Erythroblast (primary cell): ENCODE results near the gene PPP3R2.
"Not testable (repeated sequence)": the region's sequence is repeated elsewhere in the genome, so short reads cannot be mapped to it uniquely, and the experiment has no call there.

ENCODE experiments used
- DNase-seq, 2 experiments: peaks; one replicate each; lab custom pipeline; 2025; lab: John Stamatoyannopoulos, UW
- GATA1 ChIP-seq: IDR thresholded peaks from 2 replicates; pipeline ENCODE4 v1.6.1; 2011; ENCODE audit warnings: low read depth, mild to moderate bottlenecking, control low read depth, low read length, moderate library complexity
- POLR2A ChIP-seq: IDR thresholded peaks from 2 replicates; pipeline ENCODE4 v1.6.1; 2011; ENCODE audit warnings: mild to moderate bottlenecking, low read length

PPP3R2 gene

DNA sequence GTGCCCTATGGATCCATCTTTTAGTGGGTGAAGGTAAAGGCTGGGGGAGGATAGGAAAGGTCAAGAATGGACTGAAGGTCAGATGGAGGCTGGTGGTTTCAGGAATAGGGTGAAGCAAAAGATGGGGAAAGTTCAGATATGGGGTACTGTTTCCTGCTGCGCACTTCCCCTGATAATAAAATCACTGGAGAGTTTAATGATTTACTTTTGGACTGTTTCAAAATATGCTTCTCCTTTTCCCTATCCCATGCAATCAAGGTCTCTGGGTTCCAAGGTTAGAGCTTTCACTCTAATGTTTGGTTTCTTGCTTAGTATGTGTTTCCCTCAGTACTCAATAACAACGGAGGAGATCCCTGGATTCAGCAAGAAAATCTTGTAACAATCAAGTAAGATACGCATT, 10.8 kb upstream of the PPP3R2 start:
- TF ChIP-seq POLR2A = no peak
- no peak for TF ChIP-seq GATA1
- DNase-seq = no peak

DNA sequence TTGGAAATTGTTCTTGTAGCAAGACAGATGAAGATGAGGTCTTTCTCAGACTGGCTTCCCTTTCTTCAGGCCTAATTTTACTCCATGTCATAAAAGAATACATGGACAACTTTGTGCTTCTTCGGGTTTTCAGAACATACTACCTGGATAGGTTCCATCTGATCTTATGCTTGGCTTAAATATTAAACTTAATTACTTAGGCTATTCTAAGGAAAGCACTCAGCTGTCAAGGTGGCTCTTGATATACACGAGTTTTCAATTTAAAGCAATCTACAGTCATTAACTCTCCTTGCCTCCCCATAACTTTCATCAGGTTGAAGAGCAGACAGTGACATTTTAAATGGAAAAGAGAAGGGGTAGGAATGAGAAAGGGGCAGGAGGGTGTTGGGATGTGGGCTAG, 9.5 kb upstream of the PPP3R2 start:
- no peak for DNase-seq
- TF ChIP-seq POLR2A (no peak), GATA1 (no peak)

DNA sequence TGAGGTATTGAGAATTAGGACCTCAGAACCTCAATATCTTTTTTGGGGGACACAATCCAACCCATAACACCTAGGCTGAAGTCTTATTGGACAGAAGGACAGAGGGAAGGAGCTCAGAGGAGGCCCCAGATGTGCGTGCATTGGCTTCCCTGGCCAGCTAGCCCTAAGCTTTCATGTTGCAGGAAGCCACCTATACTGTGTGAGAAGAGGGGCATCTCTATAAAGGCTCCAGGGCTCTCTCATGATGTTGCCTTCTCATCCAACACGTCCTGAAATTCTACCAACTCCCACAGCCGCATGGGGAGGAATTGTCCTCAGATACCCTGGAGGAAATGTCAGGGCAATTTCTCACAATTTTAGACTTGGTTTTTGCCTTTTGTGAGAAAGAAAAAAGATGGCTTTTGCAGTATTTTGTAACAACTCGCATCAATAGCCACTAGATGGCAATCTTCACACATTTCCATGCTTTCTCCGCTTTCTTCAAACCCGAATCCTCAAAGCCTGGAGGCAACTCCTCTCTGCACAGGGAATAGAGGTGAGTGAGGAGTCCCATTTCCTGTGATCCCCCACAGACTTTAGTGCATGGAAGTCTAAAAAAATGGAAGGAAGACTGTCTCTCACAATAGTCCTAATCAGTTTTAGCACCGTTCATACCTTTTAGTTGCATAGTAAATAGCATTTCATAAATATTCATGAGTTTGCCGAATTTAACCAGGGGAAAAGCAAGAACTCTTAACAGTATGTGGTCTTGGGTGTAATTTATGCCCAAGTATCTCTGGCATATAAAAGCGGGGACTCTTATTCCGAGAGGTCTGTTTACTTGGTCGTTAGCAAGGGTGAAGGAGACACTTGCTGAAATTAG, 7.4 kb upstream of the PPP3R2 start:
- DNase-seq = peak; percentile 56 to 67
- TF ChIP-seq POLR2A (no peak), GATA1 (no peak)

DNA sequence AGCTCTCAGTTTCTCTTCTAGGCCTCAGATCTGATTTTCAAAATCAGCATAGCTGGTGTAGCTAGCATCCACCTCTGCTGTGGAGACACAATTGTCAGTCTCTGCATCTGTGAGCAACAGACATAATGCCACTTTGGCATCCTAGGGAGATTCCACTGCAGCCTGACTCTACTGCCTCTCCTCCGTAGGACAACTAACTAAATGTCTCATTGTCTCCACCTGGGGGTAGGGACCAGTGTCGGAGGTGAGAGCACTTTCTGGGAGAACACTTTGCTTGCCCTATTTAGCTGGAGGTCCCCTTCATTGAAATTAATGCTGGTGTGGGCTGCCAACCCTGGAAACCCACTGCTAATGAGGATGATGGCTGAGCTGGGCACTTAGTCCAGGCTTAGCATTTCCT, 1.4 kb downstream of the PPP3R2 start:
- TF ChIP-seq POLR2A (no peak), GATA1 (no peak)

DNA sequence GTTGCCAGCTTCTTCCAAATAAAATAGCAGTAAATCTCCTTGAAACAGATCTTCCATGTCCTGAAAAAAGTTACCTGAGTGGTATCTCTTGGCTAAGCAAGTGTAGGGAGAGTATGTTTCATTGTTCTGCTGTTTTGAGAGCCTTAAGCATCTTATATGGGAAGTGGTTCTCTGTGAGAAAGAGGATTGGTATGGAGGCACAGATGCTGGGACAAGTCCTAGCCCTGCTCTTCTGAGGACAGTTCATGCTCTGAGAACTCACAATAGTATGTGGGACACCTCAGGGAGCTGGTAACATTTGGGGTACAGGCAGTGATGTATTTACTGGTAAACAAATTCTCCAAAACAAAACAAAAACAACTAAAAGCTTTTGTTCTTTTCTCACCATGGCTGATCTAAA, 2.0 kb downstream of the PPP3R2 start:
- DNase-seq = no peak
- TF ChIP-seq GATA1 = no peak
- no peak for TF ChIP-seq POLR2A

More for the DNA sequence above, 1.4 kb downstream of the PPP3R2 start:
- no peak for DNase-seq

DNA sequence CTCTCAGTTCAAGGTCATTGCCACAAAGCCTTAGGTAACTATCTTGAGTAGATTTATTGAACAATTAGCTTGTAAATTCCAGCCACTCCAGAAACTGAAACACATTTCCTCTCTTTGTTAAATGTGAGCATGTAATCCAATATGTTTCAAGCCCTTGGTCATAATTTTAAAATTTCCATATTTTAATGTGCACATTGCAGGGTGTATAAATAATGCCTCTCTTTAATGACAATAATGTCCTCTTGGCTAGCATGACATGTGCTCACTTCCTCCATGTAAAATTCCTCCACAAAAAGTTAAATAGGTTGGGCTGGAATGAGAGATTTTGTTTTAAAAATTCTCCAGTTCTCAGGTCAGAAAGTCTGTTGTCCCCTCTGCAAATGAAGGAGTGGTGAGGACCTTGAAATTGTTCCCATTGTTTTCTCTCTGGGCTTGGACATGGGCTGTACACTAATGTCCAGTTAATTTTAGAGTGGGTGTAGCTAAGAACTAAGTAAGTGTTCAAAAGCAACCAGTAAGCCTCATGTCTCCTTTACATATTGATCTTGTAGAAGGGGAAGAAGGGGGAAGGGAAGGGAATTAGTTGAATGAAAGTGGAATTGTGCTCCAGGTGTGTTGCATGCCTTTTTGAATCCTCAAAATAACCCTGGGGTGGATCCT, 2.9 kb downstream of the PPP3R2 start:
- TF ChIP-seq POLR2A (no peak), GATA1 (no peak)
- no peak for DNase-seq

DNA sequence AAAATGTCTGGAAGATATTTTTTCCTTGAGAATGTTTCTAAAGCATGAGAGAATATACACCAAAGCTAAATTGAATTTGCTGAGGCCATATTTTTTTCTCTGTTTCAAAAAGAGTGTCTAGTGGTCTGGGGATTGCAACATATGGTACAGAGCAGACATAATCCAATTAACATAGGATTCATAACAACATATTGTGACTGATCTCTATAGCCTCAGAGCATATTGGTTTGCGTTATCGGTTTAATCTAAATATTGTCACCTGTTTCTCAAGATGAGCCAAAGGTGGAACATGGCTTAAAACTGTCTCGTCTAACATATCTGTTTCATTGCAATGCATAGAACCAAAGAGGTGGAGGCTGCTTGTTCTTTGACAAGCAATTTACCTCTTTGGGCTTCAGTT, 3.9 kb downstream of the PPP3R2 start:
- no peak for DNase-seq
- no peak for TF ChIP-seq GATA1
- no peak for TF ChIP-seq POLR2A

DNA sequence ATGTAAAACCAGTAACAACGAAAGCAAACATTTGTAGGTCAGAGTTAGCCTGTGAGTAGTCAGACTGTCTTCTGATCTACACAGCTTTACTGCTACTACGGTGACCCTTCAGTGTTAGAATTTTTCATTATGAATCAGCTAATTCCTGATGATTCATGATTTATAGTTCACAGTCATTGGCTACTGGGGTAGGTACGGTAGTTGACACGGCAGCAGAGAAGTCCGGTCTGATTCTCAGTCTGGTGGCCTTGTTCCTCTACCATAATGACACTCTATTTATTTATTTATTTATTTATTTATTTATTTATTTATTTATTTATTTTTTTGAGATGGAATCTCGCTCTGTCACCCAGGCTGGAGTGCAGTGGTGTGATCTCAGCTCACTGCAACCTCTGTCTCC, 4.7 kb downstream of the PPP3R2 start:
- not testable (repeated sequence) for DNase-seq

DNA sequence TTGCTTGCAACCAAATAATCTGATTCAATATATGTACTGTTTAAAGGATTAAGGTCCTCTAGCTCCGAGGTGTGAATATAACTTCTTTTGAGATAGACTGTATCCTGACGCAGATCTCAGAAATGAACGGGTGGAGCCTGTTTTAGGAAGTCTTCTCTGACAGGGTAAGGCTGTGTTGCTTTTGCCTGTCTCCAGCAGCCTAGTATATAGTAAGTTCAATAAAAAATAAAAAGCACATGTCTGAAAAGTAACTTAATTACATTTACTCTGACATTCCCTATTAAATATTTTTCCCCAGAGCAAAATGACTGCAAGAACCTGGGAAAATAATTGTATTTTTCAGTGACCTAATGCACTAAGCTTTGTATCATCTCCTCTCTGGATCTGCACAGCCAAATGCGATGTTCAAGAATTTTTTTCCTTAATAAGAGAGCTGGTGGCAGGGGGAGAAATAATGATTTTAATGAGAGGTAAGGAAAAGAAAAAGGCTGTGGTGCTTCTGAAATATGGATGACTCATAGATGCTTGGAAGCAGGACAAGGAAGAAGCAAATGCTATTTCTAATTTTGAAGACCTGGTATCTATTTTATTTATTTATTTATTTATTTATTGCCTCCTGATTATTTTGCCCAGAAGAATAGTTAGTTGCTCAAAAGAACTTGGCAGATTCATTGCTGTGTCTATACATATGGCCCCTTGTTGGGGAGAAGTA, 7.3 kb downstream of the PPP3R2 start:
- DNase-seq = no peak

DNA sequence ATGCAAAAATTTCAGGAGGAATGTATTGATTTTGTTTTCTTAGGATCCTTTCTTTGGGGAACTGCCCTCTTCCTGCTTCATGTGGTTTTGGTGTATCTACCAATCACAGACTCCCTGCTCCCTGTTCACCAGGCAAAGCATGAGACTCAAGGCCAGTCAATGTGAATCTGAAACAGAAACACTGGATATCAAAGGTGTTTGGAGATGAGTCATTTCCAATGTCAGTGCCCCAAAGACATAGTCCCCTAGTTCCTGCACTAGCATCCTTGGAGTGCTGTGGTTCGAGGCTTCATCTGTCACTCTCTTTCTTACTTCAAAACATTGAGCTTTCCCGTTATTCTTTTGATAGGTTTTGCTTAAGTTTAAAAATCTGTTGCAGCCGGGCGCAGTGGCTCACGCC, 8.1 kb downstream of the PPP3R2 start:
- DNase-seq = no peak
- no peak for TF ChIP-seq GATA1
- no peak for TF ChIP-seq POLR2A

More for the DNA sequence above, 7.3 kb downstream of the PPP3R2 start:
- TF ChIP-seq POLR2A (no peak), GATA1 (no peak)

DNA sequence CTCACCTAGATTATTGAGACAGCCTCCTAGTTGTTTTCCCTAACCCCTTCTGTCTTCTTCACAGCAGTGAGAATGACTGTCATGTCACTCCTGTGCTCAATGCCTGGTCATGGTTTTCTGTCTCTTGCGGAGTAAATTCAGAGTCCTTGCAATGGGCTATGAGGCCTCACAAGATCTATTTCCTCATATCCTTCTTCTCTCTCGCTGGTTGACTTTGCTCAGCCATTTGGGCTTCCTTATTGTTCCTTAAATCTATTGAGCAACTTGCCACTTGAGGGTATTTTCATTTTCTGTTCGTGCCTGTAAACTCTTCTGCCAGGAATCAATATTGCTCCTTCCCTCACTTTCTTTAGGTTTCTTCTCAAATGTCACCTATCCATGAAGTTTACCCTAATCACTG, 9.0 kb downstream of the PPP3R2 start:
- no peak for DNase-seq
- no peak for TF ChIP-seq POLR2A
- TF ChIP-seq GATA1 = no peak

DNA sequence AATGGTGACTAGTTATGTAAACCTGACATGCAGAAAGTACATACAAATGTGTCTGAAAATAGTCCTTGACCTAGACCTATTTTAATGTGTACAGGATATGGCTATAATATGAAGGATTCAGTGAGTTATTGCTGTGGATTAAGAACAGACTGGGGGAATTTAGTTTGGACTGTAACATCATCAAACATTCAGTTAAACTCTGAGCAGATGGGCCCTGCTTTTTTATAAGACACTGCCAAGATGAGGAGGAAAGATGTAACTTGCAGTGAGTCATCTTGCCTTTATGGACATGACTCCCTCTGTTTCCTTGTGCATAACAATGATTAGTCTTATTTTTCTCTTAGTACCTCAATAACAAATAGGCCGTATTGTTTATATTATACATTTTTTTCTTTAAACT, 12.2 kb downstream of the PPP3R2 start:
- TF ChIP-seq POLR2A = no peak
- TF ChIP-seq GATA1 = no peak
- peak in 1 of 2 experiments; percentile 11 for DNase-seq

DNA sequence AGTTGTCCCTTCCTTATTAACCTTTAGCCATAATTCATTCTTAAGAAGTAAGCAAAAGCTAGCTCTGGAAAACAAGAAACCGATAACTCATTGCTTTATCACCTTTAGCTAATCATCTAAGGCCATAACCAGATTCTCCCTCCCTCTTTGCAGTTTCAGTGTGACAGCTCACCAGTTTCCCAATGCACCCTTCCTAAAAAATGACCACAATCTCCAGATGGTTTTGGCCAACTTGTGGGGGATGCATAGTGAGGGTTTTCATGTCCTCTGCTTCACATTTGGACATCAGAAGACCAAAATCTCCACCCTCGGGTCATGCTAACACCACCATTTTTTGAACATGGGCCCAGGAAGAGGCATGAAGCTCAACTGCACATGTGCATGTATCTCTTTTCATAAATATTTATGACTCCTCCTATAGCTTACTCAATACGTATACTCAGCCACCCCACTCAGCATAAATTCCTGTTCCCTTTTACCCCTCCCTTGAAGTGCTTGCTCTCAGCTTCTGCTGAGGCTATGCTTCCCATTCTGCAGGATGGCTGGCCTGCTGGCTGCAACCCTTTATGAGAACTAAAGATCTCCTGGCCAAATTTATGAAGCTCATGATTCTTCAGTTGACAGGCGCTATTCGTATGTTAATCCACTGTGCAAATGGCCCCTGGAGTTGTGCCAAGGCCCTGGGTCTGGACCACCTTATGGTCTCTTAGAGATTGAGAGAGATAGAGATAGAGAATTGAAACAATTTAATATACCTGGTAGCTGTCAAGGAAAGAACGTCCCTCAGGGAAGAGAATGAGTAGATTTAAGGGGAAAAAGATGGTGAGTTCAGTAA, 14.8 kb downstream of the PPP3R2 start:
- no peak for DNase-seq
- no peak for TF ChIP-seq POLR2A
- no peak for TF ChIP-seq GATA1

DNA sequence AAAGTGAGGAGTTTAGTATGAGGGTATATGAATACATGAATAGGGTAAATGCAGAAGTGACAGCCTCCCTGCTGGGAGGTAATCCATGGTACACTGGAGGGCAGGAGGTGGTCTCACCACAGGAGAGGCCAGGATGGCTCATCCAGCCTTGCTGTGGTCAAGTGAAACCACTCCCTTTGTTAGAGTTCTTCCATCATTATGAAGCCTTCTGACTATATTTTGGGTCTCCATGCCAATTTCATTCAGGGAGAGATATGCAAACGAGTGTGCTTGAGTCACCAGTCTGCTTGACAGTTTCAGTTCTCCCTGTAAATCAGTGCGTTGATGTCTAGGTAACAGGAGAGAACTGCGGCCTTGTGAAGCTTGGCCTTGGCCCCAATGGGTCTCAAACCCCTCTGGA, 16.4 kb downstream of the PPP3R2 start:
- TF ChIP-seq POLR2A (no peak), GATA1 (no peak)
- DNase-seq = no peak
